GM21360 (cell line): ENCODE data around the gene DYNC2H1.

Source experiments
- ATAC-seq: cut with Tn5 transposase; IDR thresholded peaks from one replicate; pipeline ENCODE4 v1.9.1; 2021; ENCODE audit warnings: mild to moderate bottlenecking, moderate library complexity; ENCODE audit not compliant: unreplicated experiment

DYNC2H1 gene

GRCh38 chr11:103441021-103441420 is 331.8 kb downstream of the DYNC2H1 start:
- ATAC-seq = no peak

GRCh38 chr11:103448966-103449365 is 339.7 kb downstream of the DYNC2H1 start:
- ATAC-seq = no peak

GRCh38 chr11:103450241-103450640 is 341.0 kb downstream of the DYNC2H1 start:
- ATAC-seq = no peak

- ATAC-seq = no peak
These were observed 343.9 kb downstream of the DYNC2H1 start for GRCh38 chr11:103453126-103453525.

- no peak for ATAC-seq
These were observed 344.9 kb downstream of the DYNC2H1 start for GRCh38 chr11:103453915-103454709.

- ATAC-seq = no peak
These were observed 355.2 kb downstream of the DYNC2H1 start for GRCh38 chr11:103464420-103464819.

- no peak for ATAC-seq
These were observed 356.4 kb downstream of the DYNC2H1 start for GRCh38 chr11:103465555-103466140.

- ATAC-seq = no peak
These were observed 362.3 kb downstream of the DYNC2H1 start for GRCh38 chr11:103471546-103471945.

GRCh38 chr11:103476874-103477273 is 367.6 kb downstream of the DYNC2H1 start:
- ATAC-seq = no peak

- no peak for ATAC-seq
These were observed 371.2 kb downstream of the DYNC2H1 start for GRCh38 chr11:103480421-103480820.

GRCh38 chr11:103483996-103484395 is 374.8 kb downstream of the DYNC2H1 start:
- no peak for ATAC-seq

- no peak for ATAC-seq
These were observed 375.3 kb downstream of the DYNC2H1 start for GRCh38 chr11:103484545-103484944.

- no peak for ATAC-seq
These were observed 377.4 kb downstream of the DYNC2H1 start for GRCh38 chr11:103486604-103487003.

- ATAC-seq = no peak
These were observed 377.9 kb downstream of the DYNC2H1 start for GRCh38 chr11:103487113-103487512.

GRCh38 chr11:103488031-103488461 is 378.8 kb downstream of the DYNC2H1 start:
- no peak for ATAC-seq

- ATAC-seq = no peak
These were observed 379.4 kb downstream of the DYNC2H1 start for GRCh38 chr11:103488579-103488978.

- ATAC-seq = no peak
These were observed 382.6 kb downstream of the DYNC2H1 start for GRCh38 chr11:103491777-103492176.

GRCh38 chr11:103494491-103494890 is 385.3 kb downstream of the DYNC2H1 start:
- no peak for ATAC-seq

GRCh38 chr11:103497268-103497667 is 388.0 kb downstream of the DYNC2H1 start:
- no peak for ATAC-seq

- no peak for ATAC-seq
These were observed 390.6 kb downstream of the DYNC2H1 start for GRCh38 chr11:103499710-103500340.

- no peak for ATAC-seq
These were observed 406.1 kb downstream of the DYNC2H1 start for GRCh38 chr11:103515283-103515682.

GRCh38 chr11:103520792-103521191 is 411.6 kb downstream of the DYNC2H1 start:
- no peak for ATAC-seq
